SK-N-MC (cell line): Measurements from ENCODE around the gene GPRC5A.
"Not testable (repeated sequence)": the region's sequence is repeated elsewhere in the genome, so short reads cannot be mapped to it uniquely, and the experiment has no call there.

Source experiments
- DNase-seq: peaks from one replicate; pipeline ENCODE4 v3.0.0-alpha.2; 2011; ENCODE audit warnings: low read depth, low spot score
- H3K27ac ChIP-seq: fragments of 200-600 bp; sonication (generic); 2 replicates; pipeline ENCODE4 v1.5.1; 2016; ENCODE audit warnings: mixed run types
- H3K36me3 ChIP-seq: fragments of 200-600 bp; sonication (generic); 2 replicates; pipeline ENCODE4 v1.6.1; 2017; ENCODE audit warnings: antibody characterized with exemption, low read length, mixed read lengths; ENCODE audit not compliant: insufficient read depth
- H3K4me3 ChIP-seq: fragments of 200-600 bp; sonication (generic); 2 replicates; pipeline ENCODE4 v1.5.1; 2016
- H3K9ac ChIP-seq: fragments of 200-600 bp; sonication (generic); 2 replicates; pipeline ENCODE4 v1.8.0; 2017; ENCODE audit warnings: mixed run types, mixed read lengths; ENCODE audit not compliant: insufficient read length
- H3K9me3 ChIP-seq: fragments of 200-600 bp; sonication (generic); 2 replicates; pipeline ENCODE4 v1.6.1; 2017; ENCODE audit warnings: low read depth, mild to moderate bottlenecking, antibody characterized with exemption, low read length, moderate library complexity, mixed read lengths
- EZH2 ChIP-seq: fragments of 200-600 bp; sonication (generic); IDR thresholded peaks from one replicate; pipeline ENCODE4 v1.6.1; 2017; ENCODE audit warnings: antibody characterized with exemption
- FOXP2 ChIP-seq: optimal IDR thresholded peaks from 2 replicates; pipeline ENCODE3; 2011; ENCODE audit warnings: mild to moderate bottlenecking, moderate library complexity; ENCODE audit not compliant: insufficient read depth; ENCODE audit errors: extremely low read length, control extremely low read depth
- POLR2AphosphoS5 ChIP-seq: IDR thresholded peaks from 2 replicates; pipeline ENCODE4 v1.6.1; 2012; ENCODE audit warnings: mild to moderate bottlenecking, low read depth, low read length, borderline replicate concordance

The GPRC5A gene

GRCh38 chr12:12871587-12872138 lies 19.7 kb upstream of the GPRC5A start:
- Histone ChIP-seq H3K27ac (no peak overlapping the region), H3K9ac (no peak overlapping the region), H3K9me3 (no peaks in the 10 kb centered on the region), H3K4me3 (no peak overlapping the region), H3K36me3 (no peaks in the 10 kb centered on the region)
- TF ChIP-seq POLR2AphosphoS5 (no peak), EZH2 (no peak)
- DNase-seq, result no peak

- DNase-seq, result no peak
- Histone ChIP-seq H3K9me3 (no peaks in the 10 kb centered on the region), H3K9ac (no peak overlapping the region), H3K4me3 (no peak overlapping the region), H3K27ac (no peak overlapping the region), H3K36me3 (no peaks in the 10 kb centered on the region)
- TF ChIP-seq EZH2 (no peak), FOXP2 (no peak), POLR2AphosphoS5 (no peak)
Observed at GRCh38 chr12:12872139-12872933, 19.0 kb upstream of the GPRC5A start.

- TF ChIP-seq EZH2, result no peak
- no peak for TF ChIP-seq POLR2AphosphoS5
- TF ChIP-seq FOXP2, result no peak
- H3K9ac ChIP-seq, result no peak overlapping the region
- H3K36me3 ChIP-seq, result no peaks in the 10 kb centered on the region
- no peak overlapping the region for H3K4me3 ChIP-seq
- no peaks in the 10 kb centered on the region for H3K9me3 ChIP-seq
- H3K27ac ChIP-seq, result no peak overlapping the region
- no peak for DNase-seq
Observed at GRCh38 chr12:12872934-12873275, 18.5 kb upstream of the GPRC5A start.

GRCh38 chr12:12874029-12874428 lies 17.3 kb upstream of the GPRC5A start:
- no peak for DNase-seq
- no peak for TF ChIP-seq EZH2
- TF ChIP-seq POLR2AphosphoS5, result no peak
- TF ChIP-seq FOXP2, result no peak
- Histone ChIP-seq H3K9me3 (no peaks in the 10 kb centered on the region), H3K9ac (no peak overlapping the region), H3K27ac (no peak overlapping the region), H3K4me3 (no peak overlapping the region), H3K36me3 (no peaks in the 10 kb centered on the region)

GRCh38 chr12:12875301-12875700 lies 16.1 kb upstream of the GPRC5A start:
- H3K27ac ChIP-seq, H3K36me3 ChIP-seq, H3K9ac ChIP-seq, H3K4me3 ChIP-seq, DNase-seq, H3K9me3 ChIP-seq: not testable (repeated sequence)

GRCh38 chr12:12877153-12877768 lies 14.1 kb upstream of the GPRC5A start:
- no peak for DNase-seq
- H3K9me3 ChIP-seq, result no peaks in the 10 kb centered on the region
- H3K9ac ChIP-seq, result no peak overlapping the region
- H3K4me3 ChIP-seq, result peak overlapping the region; percentile 15; the same call in 1 of the 2 replicates
- TF ChIP-seq FOXP2, result no peak
- no peak for TF ChIP-seq EZH2
- no peak for TF ChIP-seq POLR2AphosphoS5
- no peaks in the 10 kb centered on the region for H3K36me3 ChIP-seq
- H3K27ac ChIP-seq, result no peak overlapping the region

GRCh38 chr12:12877781-12878455 lies 13.4 kb upstream of the GPRC5A start:
- DNase-seq, result no peak
- H3K9ac ChIP-seq, result no peak overlapping the region
- no peak overlapping the region for H3K27ac ChIP-seq
- no peak for TF ChIP-seq EZH2
- TF ChIP-seq POLR2AphosphoS5, result no peak
- TF ChIP-seq FOXP2, result no peak
- H3K4me3 ChIP-seq, result peak overlapping the region; percentile 15; the same call in 1 of the 2 replicates
- no peaks in the 10 kb centered on the region for H3K9me3 ChIP-seq
- no peaks in the 10 kb centered on the region for H3K36me3 ChIP-seq

GRCh38 chr12:12880537-12880936 lies 10.8 kb upstream of the GPRC5A start:
- H3K36me3 ChIP-seq, result no peaks in the 10 kb centered on the region
- no peaks in the 10 kb centered on the region for H3K9me3 ChIP-seq
- no peak for DNase-seq
- H3K27ac ChIP-seq, result no peak overlapping the region
- no peak overlapping the region for H3K4me3 ChIP-seq
- H3K9ac ChIP-seq, result no peak overlapping the region
- TF ChIP-seq EZH2 (no peak), FOXP2 (no peak), POLR2AphosphoS5 (no peak)
